ENCODE data around the gene TUBA1B.
A peak's percentile ranks its signal among the peaks of the same experiment; 100 is the strongest.

The TUBA1B gene

GRCh38 chr12:49133590-49133989 is 2.4 kb upstream of the TUBA1B start:
- Histone ChIP-seq H3K79me2 (peaks cover 2% of the 10 kb centered on the region), H3K27me3 (ENCODE audit: control insufficient read depth, insufficient read depth, low read length) (no peaks in the 10 kb centered on the region), H3K36me3 (ENCODE audit: control insufficient read depth, insufficient read depth, low read length) (no peaks in the 10 kb centered on the region), H3K27ac (no peak overlapping the region), H2AFZ (no peak overlapping the region), H3K4me2 (ENCODE audit: low read length) (no peak overlapping the region), H3K4me3 (ENCODE audit: low read depth, low read length) (no peak overlapping the region), H3K9me3 (ENCODE audit: control insufficient read depth, low read length) (no peaks in the 10 kb centered on the region), H3K4me1 (peaks cover 11% of the 10 kb centered on the region), H3K9ac (no peak overlapping the region)
- TF ChIP-seq CTCF (IDR thresholded peaks at IDR 0.05): no peak

- Histone ChIP-seq H3K9me3 (ENCODE audit: control insufficient read depth, low read length) (no peaks in the 10 kb centered on the region), H3K4me2 (ENCODE audit: low read length) (no peak overlapping the region), H2AFZ (no peak overlapping the region), H3K36me3 (ENCODE audit: control insufficient read depth, insufficient read depth, low read length) (no peaks in the 10 kb centered on the region), H3K4me1 (peaks cover 11% of the 10 kb centered on the region), H3K27me3 (ENCODE audit: control insufficient read depth, insufficient read depth, low read length) (no peaks in the 10 kb centered on the region), H3K27ac (no peak overlapping the region), H3K79me2 (peaks cover 2% of the 10 kb centered on the region), H3K4me3 (ENCODE audit: low read depth, low read length) (no peak overlapping the region), H3K9ac (no peak overlapping the region)
- TF ChIP-seq CTCF (IDR thresholded peaks at IDR 0.05): no peak
These were observed 1.8 kb upstream of the TUBA1B start for GRCh38 chr12:49133014-49133413.

- peak overlapping the region; percentile 76 for H2AFZ ChIP-seq
- H3K4me2 ChIP-seq (ENCODE audit: low read length): peak overlapping the region; percentile 56
- peak overlapping the region; percentile 75 for H3K27ac ChIP-seq
- no peaks in the 10 kb centered on the region for H3K27me3 ChIP-seq (ENCODE audit: control insufficient read depth, insufficient read depth, low read length)
- H3K9me3 ChIP-seq (ENCODE audit: control insufficient read depth, low read length): no peaks in the 10 kb centered on the region
- H3K9ac ChIP-seq: no peak overlapping the region
- H3K36me3 ChIP-seq (ENCODE audit: control insufficient read depth, insufficient read depth, low read length): no peaks in the 10 kb centered on the region
- peak overlapping the region; percentile 95 for H3K4me3 ChIP-seq (ENCODE audit: low read depth, low read length)
- no peak for TF ChIP-seq CTCF (IDR thresholded peaks at IDR 0.05)
- H3K4me1 ChIP-seq: peaks cover 11% of the 10 kb centered on the region
- H3K79me2 ChIP-seq: peaks cover 2% of the 10 kb centered on the region
These were observed 783 bp upstream of the TUBA1B start for GRCh38 chr12:49131894-49132461.

- Histone ChIP-seq H3K36me3 (ENCODE audit: control insufficient read depth, insufficient read depth, low read length) (no peaks in the 10 kb centered on the region), H3K4me2 (ENCODE audit: low read length) (peak overlapping the region; percentile 79), H3K4me1 (peaks cover 11% of the 10 kb centered on the region), H3K9ac (peak overlapping the region; percentile 99), H3K9me3 (ENCODE audit: control insufficient read depth, low read length) (no peaks in the 10 kb centered on the region), H3K79me2 (peaks cover 2% of the 10 kb centered on the region), H3K27me3 (ENCODE audit: control insufficient read depth, insufficient read depth, low read length) (no peaks in the 10 kb centered on the region), H3K27ac (peak overlapping the region; percentile 96), H2AFZ (peak overlapping the region; percentile 88), H3K4me3 (ENCODE audit: low read depth, low read length) (peak overlapping the region; percentile 95)
- peak; percentile 97 for TF ChIP-seq CTCF (IDR thresholded peaks at IDR 0.05)
These were observed 794 bp downstream of the TUBA1B start for GRCh38 chr12:49130151-49131050.

Measured in parathyroid adenoma (tissue), 2 donors.